Raji (cell line): ENCODE results near the gene NCKAP1.

ENCODE experiments used
- POLR2A ChIP-seq: IDR thresholded peaks from 2 replicates; pipeline ENCODE4 v1.6.1; 2011; ENCODE audit warnings: low read depth, low read length, control low read depth; ENCODE audit not compliant: insufficient read depth

NCKAP1 gene

DNA sequence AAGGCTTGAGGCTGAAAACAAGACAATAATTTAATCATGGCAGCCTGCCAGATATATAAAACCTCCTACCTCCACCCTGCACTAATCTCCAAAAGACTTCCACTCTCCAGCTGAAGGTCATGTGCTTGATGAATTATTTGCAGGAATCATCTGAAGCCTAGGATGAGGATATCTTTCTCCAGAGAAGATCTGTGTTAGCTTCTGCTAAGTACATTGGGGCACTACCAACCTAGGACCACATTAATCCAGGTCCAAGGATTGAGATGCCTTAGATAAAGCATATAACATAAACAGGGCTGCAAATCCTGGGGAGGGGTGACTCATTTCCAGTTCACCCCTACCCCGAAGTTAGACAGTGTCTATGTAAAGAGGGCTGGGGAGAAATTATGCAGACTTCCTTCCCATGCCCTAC is 91.3 kb downstream of the NCKAP1 start:
- TF ChIP-seq POLR2A: no peak

DNA sequence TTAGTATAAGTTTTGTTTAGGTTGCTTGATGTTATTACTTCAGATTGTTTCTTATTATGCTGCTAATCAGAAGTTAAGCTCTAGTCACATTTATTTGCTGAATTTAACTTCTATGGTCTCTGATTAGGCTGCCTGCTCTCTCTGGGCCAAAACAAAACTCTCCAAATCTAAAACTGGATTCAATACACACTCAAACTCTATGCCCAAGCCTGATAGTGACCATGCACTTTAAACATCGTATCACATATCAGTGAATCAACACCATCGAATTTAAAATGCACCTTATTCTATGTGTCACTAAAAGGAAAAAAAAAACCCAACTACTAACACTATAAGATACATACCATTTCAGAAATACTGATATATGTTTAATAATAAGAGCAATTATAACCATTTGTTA is 94.9 kb downstream of the NCKAP1 start:
- no peak for TF ChIP-seq POLR2A

DNA sequence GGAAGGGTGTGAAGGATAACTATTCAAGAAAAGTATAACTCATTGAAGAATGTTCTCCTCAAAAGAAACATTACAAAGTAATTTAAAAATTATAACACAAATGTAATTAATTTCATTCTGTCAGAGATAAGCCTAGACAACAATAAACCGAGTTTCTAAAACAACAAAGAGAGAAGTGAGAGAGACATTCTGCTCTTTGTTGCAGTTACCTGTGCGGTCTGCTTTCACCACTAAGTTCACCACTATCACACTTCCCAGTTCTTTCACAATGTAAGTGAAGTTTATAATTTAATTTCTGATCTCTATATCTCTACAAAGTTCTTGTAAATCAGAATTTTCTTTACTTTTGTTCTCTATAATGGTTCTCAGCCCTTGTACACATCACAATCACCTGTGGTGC is 95.5 kb downstream of the NCKAP1 start:
- TF ChIP-seq POLR2A: no peak

DNA sequence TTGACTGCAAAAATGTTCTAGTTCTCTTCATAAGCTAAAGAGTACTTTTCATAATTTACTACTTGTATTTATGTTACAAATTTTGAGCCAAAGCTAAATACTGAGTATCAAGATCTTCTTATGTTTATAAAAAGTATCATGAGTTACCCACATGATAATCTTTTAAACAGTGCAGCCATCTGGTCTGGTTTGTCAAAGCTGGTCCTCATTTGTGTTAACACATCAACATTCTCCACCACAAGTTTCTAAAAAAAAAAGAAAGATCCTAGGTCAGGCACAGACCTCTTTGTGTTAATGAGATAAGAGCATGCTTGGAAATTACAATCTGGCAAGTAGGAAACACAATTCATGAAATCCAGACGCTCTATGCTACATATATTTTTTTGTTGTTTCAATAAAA is 96.3 kb downstream of the NCKAP1 start:
- no peak for TF ChIP-seq POLR2A

DNA sequence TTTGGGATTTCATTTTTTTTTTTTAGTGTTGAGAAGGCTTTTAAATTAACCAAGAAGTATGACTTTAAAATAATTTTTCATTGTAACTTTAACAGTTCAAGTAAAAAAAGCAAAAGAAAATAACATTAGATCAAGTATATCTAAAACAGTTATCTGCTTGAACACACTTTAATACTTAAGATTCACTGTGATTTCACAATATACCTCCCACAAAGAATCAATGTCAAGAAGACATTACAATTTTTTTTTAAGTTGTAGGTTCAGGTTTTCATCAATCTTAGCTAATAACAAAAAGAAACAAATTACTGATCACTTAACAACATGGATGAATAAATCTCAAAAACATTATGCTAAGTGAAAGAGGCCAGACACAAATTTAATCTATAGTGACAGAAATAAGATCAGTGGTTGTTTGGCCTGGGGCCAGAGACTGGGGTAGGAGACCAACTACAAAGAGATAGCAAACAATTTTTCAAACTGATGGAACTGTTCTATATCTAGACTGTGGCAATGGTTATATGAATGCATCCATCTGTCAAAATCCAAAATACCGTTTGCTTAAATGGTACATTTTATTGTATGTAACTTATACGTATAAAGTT is 97.0 kb downstream of the NCKAP1 start:
- TF ChIP-seq POLR2A: no peak

DNA sequence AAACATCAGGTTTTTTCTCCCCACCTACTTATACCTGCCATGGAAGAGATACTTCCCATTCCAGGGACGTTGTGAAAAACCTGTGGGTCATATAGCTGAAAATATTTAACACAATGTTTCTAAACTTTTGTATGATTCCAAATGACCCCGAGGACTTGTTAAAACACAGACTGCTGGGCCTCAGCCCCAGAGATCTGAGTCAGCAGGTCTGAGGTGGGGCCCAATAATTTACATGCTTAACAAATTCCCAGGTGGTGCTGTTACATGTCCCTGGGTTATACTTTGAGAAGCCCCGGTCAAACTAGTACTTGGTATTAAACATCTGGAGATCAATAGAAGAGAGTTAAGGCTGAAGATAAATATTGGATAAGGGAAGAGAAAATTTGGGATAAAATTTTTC is 100.4 kb downstream of the NCKAP1 start:
- TF ChIP-seq POLR2A: no peak

DNA sequence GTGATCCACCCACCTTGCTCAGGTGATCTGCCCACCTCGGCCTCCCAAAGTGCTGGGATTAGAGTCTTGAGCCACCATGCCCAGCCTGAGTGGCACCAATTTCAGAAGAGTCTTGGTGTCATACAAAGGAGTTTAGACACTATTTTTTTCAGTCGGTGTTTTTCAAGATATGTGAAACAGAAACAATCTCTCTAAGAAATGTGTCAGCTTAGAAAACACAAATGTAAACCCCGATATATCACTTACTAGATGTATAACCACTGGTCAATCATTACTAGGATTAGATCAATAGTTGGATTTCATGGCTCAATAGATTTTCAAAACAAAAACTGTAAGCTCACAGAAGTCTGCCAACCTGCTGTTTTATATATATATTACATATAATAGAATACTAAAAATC is 104.6 kb downstream of the NCKAP1 start:
- no peak for TF ChIP-seq POLR2A

DNA sequence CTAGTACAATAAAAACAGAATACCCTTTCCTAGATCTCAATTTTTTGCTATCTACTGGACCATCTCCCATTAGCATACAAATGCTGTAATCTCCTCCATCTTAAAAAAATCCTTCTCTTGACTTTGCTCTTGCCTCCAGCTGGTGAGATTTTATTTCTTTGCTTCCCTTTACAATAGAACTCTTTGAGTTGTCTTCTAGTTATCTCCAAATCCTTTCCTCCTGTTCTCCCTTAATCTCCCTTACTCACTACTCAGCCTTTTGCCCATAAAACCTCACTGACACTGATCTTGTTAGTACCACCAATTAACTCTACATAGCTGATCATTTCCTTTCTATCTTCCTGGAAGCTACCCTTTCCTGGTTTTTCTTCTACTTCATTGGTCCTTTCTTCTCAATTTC is 108.3 kb downstream of the NCKAP1 start:
- TF ChIP-seq POLR2A: no peak

DNA sequence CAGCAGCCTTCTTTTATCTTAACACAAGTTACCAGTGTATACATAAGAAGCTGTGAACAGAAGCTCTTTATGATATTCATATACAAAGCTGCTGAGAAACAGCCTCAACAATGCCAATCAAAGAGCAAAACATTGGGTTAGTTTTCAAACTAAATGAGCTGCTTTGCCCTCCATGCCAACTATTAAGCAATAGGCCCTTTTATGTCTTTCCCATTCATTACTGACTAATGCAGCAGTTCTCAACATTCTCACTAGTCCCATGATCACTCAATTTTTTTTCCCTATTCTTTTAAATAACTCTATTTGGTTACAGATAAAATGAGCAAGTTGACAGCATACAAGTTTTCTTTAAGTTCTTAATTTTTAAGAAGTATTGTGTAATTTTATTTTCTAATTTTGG is 114.0 kb downstream of the NCKAP1 start:
- TF ChIP-seq POLR2A: no peak

DNA sequence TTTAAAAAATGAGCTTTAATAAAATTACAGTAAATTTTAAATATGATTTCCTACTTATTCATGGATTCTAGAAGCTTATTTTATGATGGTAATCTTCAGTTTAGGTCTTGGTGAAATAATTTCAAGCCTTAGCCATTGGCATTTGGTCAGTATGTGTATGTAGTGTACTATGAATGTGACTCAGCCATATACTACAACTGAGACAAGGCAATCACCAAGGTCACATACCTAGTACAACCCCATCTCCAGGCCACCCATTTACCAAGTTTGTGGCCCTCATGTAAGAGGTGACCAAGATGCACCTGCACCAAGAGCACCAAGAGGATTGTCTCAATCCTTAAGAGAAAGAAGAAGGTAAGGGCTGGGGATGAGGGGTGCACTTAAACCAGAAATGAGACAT is 117.0 kb downstream of the NCKAP1 start:
- no peak for TF ChIP-seq POLR2A

DNA sequence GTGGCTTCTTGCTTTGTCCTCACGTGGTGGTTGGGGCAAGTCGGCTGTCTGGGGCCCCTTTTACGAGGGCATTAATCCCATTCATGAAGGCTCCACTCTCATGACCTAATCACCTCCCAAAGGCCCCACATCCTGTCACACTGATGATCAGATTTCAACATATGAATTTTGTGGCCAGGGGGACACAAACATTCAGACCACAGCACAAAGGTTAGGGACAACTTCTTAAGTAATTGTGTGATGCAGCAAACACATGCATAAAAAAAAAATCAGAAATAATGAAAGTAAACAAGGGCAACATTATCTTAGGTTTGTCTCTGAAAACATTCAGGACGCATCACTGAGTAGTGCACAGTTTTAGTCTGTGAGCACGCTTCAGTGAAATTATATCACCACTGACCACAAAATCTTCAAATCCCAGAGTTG is 117.6 kb downstream of the NCKAP1 start:
- TF ChIP-seq POLR2A: no peak

DNA sequence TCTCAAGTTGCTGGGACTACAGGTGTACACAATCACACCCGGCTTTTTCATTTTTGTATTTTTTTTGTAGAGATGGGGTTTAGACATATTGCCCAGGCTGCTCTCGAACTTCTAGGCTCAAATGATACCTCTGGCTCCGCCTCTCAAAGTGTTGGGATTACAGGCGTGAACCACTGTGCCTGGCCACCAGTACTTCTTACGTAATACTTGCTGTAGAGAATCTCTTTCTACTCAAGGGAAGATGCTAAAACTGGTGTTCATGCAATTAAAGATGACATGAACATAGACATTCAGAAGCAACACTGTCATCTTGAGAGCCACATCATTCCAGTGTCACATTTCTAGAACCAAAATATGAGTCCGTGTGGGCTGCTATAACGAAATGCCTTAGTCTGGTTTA is 118.2 kb downstream of the NCKAP1 start:
- TF ChIP-seq POLR2A: no peak

DNA sequence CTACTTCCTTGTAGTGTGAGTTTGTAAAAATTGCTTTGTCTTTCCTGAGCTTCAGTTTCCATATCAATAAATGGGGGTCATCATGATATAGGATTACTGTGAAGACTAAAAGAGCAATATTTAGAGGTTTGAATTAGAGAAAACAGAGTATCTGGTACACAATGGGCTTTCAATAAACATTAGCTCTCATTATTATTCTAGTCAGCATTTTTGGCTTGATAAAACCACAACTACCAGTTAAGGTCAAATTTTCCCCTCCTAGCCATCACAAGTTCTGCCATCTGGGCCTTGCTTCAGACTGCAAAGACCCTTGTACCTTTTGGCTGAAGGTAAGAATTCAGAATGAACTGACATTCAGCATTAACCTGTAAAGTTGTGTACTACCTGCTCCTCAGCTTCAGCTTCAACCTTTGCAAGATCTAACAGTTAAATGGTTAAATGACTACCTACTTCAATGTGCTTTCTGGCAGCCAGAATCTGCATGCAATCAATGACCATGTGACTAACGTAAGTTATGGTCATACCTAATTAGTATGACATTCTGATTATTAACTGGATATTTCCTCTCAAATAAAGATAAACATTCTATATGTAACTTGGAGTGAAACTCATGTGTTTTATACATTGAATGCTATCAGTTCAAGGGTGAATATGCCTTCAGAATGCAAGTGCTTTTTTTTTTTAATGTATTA is 119.2 kb downstream of the NCKAP1 start:
- no peak for TF ChIP-seq POLR2A

DNA sequence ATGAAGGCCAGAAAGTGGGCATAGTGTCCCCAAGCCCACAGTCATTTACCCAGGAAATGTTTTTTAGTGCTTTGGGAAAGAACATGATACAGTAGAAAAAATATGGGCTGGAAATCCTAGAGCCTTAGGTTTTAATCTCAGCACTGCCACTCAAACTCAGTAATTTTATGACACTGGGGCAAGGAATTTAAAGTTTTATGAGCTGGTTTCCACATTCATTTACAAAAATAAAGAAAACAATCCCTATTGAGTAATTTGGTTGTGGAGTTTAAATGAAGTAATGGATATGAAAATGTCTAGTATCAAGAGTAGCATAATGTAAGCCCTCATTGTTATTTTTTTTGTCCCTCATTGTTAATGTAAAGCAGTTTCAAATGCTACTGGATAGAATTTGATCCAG is 120.3 kb downstream of the NCKAP1 start:
- TF ChIP-seq POLR2A: no peak

DNA sequence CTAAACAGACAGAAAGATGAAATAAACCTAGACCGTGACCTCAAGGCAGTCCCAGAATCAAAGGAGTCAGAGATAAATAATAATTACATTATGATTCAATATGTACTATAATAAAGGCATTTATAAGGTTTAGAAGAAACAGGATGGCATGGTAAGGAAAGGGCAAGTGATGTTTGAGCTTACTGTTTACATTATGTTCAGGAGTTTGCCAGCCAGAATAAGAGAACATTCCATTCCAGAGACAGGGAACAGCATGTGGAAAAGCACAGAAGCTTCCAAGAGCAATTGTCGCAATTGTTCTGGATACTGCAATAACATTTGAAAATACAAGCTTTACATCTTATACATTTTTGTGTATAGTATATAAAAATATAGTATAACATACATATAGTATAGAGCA is 121.8 kb downstream of the NCKAP1 start:
- TF ChIP-seq POLR2A: no peak

DNA sequence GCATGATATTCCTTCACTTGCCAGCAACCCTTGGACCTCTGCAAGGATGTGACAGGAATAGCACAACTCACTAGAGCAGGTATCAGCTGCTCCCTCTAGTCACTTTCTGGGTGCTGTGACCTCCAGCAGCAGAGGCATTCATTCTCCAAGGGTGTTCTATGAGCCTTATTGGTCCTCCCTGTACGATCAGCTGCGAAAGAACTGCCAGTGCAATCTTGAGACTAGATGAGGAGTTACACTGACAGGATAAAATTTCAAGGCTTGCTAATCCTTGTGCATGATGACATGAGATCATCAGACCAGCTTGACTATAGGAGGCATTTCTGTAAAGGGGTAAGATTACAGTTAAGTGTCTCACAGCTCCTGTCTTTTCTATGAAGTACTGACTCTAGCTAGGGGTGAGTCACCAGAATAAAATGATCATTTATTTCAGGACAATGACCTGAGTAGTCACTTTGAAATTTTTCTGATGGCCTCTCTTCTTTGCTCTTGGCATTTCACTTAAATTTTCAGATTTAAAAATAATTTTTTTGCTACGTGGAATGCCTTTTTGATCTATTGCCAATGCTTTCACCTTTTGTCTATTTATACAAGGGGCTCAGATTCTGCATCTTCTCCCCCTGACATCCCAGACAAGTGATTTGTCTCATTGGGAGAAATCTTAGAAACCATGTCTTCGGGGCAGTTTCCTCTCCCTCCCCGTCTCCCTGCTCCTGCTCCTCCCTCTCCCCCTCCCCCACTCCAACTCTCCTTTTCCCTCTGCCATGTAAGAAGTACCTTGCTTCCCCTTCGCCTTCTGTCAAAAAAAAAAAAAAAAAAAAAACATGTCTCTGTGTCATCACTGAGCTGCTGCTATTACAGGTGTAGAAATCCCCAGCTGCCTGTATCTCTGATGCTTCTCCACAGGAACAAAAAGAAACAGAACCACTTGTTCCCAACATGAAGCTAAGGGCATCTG is 122.6 kb downstream of the NCKAP1 start:
- no peak for TF ChIP-seq POLR2A
